NB4 (cell line): ENCODE measurements around the gene ZNF776.

Experiments used
- POLR2A ChIP-seq: IDR thresholded peaks from 2 replicates; pipeline ENCODE4 v1.6.1; 2011; ENCODE audit warnings: mild to moderate bottlenecking; ENCODE audit not compliant: insufficient read length; ENCODE audit errors: extremely low read depth
- TF ChIP-seq, protein P1 (sequence below): IDR thresholded peaks from one replicate; pipeline ENCODE4 v1.5.1; 2012; ENCODE audit warnings: low read depth, low read length

DNA sequence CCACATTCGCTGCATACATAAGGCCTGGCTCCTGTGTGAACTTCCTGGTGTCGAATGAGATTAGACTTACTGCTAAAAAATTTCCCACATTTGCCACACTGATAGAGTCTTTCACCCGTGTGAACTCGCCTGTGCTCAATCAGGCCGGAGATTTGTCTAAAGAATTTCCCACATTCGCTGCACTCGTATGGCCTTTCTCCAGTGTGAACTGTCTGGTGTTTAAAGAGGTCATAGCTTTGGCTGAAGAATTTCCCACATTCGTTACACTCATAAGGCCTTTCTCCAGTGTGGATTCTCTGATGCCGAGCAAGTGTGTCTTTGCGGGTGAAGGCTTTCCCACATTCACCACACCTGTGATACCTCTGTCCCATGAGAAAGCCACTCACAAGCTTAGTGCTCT lies 25.7 kb upstream of the ZNF776 start:
- TF ChIP-seq POLR2A = no peak
- TF ChIP-seq, protein P1, sequence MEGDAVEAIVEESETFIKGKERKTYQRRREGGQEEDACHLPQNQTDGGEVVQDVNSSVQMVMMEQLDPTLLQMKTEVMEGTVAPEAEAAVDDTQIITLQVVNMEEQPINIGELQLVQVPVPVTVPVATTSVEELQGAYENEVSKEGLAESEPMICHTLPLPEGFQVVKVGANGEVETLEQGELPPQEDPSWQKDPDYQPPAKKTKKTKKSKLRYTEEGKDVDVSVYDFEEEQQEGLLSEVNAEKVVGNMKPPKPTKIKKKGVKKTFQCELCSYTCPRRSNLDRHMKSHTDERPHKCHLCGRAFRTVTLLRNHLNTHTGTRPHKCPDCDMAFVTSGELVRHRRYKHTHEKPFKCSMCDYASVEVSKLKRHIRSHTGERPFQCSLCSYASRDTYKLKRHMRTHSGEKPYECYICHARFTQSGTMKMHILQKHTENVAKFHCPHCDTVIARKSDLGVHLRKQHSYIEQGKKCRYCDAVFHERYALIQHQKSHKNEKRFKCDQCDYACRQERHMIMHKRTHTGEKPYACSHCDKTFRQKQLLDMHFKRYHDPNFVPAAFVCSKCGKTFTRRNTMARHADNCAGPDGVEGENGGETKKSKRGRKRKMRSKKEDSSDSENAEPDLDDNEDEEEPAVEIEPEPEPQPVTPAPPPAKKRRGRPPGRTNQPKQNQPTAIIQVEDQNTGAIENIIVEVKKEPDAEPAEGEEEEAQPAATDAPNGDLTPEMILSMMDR = no peak
